PC-3 (cell line): ENCODE data around the gene FANCC. TPM values are rescaled to one million over a fixed set of nuclear protein-coding genes. Genes with fewer than 3 reads are reported as not detected.

Experiments
- ATAC-seq: fragments of 200-7000 bp; cut with Tn5 transposase; 2 replicates; pipeline ENCODE4 v1.9.1; 2020; ENCODE audit warnings: mild to moderate bottlenecking, moderate library complexity
- BruUV-seq: library from RNA; stranded (reverse); fragments of 400-500 nt; replicated peaks from 2 replicates; lab custom pipeline; 2021; lab: Mats Ljungman, UMichigan
- CTCF ChIA-PET: fragments of 300-600 bp; sonication (Branson Sonifier 250); formaldehyde crosslinking; loops from one replicate; lab custom pipeline; 2022; ENCODE audit warnings: antibody characterized with exemption; lab: Charles Lee
- POLR2A ChIA-PET: fragments of 300-600 bp; sonication (Branson Sonifier 250); formaldehyde crosslinking; loops from one replicate; lab custom pipeline; 2022; ENCODE audit warnings: antibody characterized with exemption; ENCODE audit not compliant: unreplicated experiment; lab: Charles Lee
- DNase-seq: peaks from one replicate; pipeline ENCODE4 v3.0.0-alpha.2; 2015
- H2AFZ ChIP-seq: fragments of 300-600 bp; sonication (generic); 2 replicates; pipeline ENCODE4 v1.6.0; 2016; ENCODE audit warnings: antibody characterized with exemption, low read length
- H3F3A ChIP-seq: fragments of 300-600 bp; sonication (generic); one replicate; pipeline ENCODE4 v1.6.0; 2017; ENCODE audit warnings: antibody characterized with exemption, low read length, control low read depth, mild to moderate bottlenecking; ENCODE audit not compliant: unreplicated experiment
- H3K27ac ChIP-seq: fragments of 300-600 bp; sonication (generic); 2 replicates; pipeline ENCODE4 v1.5.1; 2016; ENCODE audit warnings: mild to moderate bottlenecking, low read length
- H3K27me3 ChIP-seq: fragments of 300-600 bp; sonication (generic); 2 replicates; pipeline ENCODE4 v1.6.1; 2016; ENCODE audit warnings: low read length, mixed read lengths
- H3K36me3 ChIP-seq: fragments of 300-600 bp; sonication (generic); 2 replicates; pipeline ENCODE4 v1.6.1; 2016; ENCODE audit warnings: low read depth, mixed run types, low read length, mixed read lengths
- H3K4me1 ChIP-seq: fragments of 300-600 bp; sonication (generic); 2 replicates; pipeline ENCODE4 v1.5.1; 2016; ENCODE audit warnings: low read length; ENCODE audit not compliant: insufficient read depth
- H3K4me2 ChIP-seq: fragments of 300-600 bp; sonication (generic); 2 replicates; pipeline ENCODE4 v1.6.0; 2016; ENCODE audit warnings: low read length
- H3K4me3 ChIP-seq: fragments of 300-600 bp; sonication (generic); 2 replicates; pipeline ENCODE4 v1.5.1; 2016; ENCODE audit warnings: mild to moderate bottlenecking, low read length, mixed read lengths
- H3K79me2 ChIP-seq: fragments of 300-600 bp; sonication (generic); 2 replicates; pipeline ENCODE4 v1.6.1; 2017; ENCODE audit warnings: low read length, mixed read lengths
- H3K9ac ChIP-seq: fragments of 300-600 bp; sonication (generic); 2 replicates; pipeline ENCODE4 v1.6.0; 2016; ENCODE audit warnings: mild to moderate bottlenecking, low read length
- H3K9me2 ChIP-seq: fragments of 300-600 bp; sonication (generic); replicated peaks from 2 replicates; pipeline ENCODE4 v1.6.1; 2016; ENCODE audit warnings: mixed run types, low read length, mixed read lengths
- H3K9me3 ChIP-seq: fragments of 300-600 bp; sonication (generic); 2 replicates; pipeline ENCODE4 v1.6.1; 2016; ENCODE audit warnings: low read length, mixed read lengths
- H4K20me1 ChIP-seq: fragments of 300-600 bp; sonication (generic); 2 replicates; pipeline ENCODE4 v1.6.1; 2016; ENCODE audit warnings: low read length, mixed read lengths
- EZH2 ChIP-seq: fragments of 300-600 bp; sonication (generic); IDR thresholded peaks from one replicate; pipeline ENCODE4 v1.6.1; 2017; ENCODE audit warnings: antibody characterized with exemption, mild to moderate bottlenecking, low read length; ENCODE audit not compliant: unreplicated experiment
- EZH2phosphoT487 ChIP-seq: fragments of 300-600 bp; sonication (generic); IDR thresholded peaks from 2 replicates; pipeline ENCODE4 v1.6.1; 2018; ENCODE audit warnings: mild to moderate bottlenecking, antibody characterized with exemption, low read length, borderline replicate concordance
- intact Hi-C: fragments of 100-400 bp; cut with micrococcal nuclease; formaldehyde crosslinking; loops from 2 replicates; pipeline ENCODE4 v1.9.0; 2023
- total RNA-seq: library from RNA; depleted of rRNA; stranded (reverse); fragments of >200 nt; gene quantifications from 2 replicates; pipeline ENCODE4 v1.2.3, GENCODE V29; 2014
- TF ChIP-seq, protein P1 (sequence below): fragments of 300-600 bp; sonication (generic); conservative IDR thresholded peaks from 2 replicates; pipeline ENCODE4 v1.5.1; 2017; ENCODE audit warnings: antibody characterized with exemption, low read depth, mild to moderate bottlenecking, low read length

Gene FANCC
- total RNA-seq, 1 experiment from 2014 or later: 6.9 TPM

DNA sequence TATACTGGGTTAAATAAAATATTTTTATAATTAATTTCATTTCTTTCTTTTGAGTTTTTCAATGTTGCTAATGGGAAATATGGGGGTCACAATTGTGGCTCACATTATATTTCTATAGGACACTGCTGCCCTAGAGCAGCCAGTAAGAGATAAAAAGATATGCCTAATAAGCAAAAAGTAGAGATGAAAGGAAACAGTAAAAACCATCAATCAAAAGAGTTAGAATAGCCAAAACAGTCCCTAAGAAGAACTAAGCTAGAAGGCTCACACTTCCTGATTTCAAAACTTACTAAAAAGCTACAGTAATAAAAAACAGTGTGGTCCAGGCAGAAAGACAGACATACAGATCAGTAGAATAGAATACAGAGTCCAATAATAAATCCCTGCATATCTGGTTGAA, 104.4 kb downstream of the FANCC start:
- Histone ChIP-seq H3K36me3 (no peaks in the 10 kb centered on the region), H3K79me2 (no peaks in the 10 kb centered on the region), H3K9me2 (no peaks in the 10 kb centered on the region), H3K27ac (no peak overlapping the region), H3K27me3 (no peaks in the 10 kb centered on the region), H4K20me1 (no peaks in the 10 kb centered on the region), H2AFZ (no peak overlapping the region), H3K9ac (no peak overlapping the region), H3K4me3 (no peak overlapping the region), H3K9me3 (no peaks in the 10 kb centered on the region), H3F3A (no peaks in the 10 kb centered on the region), H3K4me1 (no peaks in the 10 kb centered on the region), H3K4me2 (no peak overlapping the region)
- intact Hi-C loops: no loop called here
- CTCF ChIA-PET: no interaction called here
- ATAC-seq (no peak), DNase-seq (no peak)
- TF ChIP-seq EZH2 (no peak), EZH2phosphoT487 (no peak)
- POLR2A ChIA-PET: no interaction called here
- no TSS peak for BruUV-seq

DNA sequence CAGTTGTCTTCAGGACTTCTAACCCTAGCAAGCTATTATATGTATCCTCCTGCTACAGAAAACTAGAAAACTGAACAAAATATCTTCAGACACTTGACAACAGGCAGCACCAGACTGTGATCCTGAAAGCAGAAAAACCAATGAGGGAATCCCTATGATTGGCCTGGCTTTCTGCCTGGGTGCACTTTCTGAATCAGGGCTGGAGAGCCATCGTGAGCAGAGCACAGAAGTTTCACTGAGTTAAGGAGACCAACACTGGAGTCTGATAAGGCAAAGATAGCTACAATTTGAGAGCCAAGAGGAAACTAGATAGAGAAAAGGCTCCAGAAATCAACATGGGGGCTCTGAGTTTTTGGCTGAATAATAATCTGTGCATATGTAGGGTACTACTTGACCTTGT, 106.5 kb downstream of the FANCC start:
- H3K27me3 ChIP-seq: no peaks in the 10 kb centered on the region
- no peaks in the 10 kb centered on the region for H3K4me1 ChIP-seq
- no peaks in the 10 kb centered on the region for H3K79me2 ChIP-seq
- H3K36me3 ChIP-seq: no peaks in the 10 kb centered on the region
- H4K20me1 ChIP-seq: no peaks in the 10 kb centered on the region
- CTCF ChIA-PET: no interaction called here
- no peak overlapping the region for H3K4me3 ChIP-seq
- no peaks in the 10 kb centered on the region for H3K9me3 ChIP-seq
- H3K9ac ChIP-seq: no peak overlapping the region
- H3F3A ChIP-seq: no peaks in the 10 kb centered on the region
- H2AFZ ChIP-seq: no peak overlapping the region
- H3K4me2 ChIP-seq: no peak overlapping the region
- H3K27ac ChIP-seq: no peak overlapping the region
- POLR2A ChIA-PET: no interaction called here
- intact Hi-C loops: no loop called here
- no peaks in the 10 kb centered on the region for H3K9me2 ChIP-seq
- ATAC-seq (no peak), DNase-seq (no peak)
- TF ChIP-seq, protein P1, sequence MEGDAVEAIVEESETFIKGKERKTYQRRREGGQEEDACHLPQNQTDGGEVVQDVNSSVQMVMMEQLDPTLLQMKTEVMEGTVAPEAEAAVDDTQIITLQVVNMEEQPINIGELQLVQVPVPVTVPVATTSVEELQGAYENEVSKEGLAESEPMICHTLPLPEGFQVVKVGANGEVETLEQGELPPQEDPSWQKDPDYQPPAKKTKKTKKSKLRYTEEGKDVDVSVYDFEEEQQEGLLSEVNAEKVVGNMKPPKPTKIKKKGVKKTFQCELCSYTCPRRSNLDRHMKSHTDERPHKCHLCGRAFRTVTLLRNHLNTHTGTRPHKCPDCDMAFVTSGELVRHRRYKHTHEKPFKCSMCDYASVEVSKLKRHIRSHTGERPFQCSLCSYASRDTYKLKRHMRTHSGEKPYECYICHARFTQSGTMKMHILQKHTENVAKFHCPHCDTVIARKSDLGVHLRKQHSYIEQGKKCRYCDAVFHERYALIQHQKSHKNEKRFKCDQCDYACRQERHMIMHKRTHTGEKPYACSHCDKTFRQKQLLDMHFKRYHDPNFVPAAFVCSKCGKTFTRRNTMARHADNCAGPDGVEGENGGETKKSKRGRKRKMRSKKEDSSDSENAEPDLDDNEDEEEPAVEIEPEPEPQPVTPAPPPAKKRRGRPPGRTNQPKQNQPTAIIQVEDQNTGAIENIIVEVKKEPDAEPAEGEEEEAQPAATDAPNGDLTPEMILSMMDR: no peak
- no peak for TF ChIP-seq EZH2phosphoT487
- no peak for TF ChIP-seq EZH2
- no TSS peak for BruUV-seq

DNA sequence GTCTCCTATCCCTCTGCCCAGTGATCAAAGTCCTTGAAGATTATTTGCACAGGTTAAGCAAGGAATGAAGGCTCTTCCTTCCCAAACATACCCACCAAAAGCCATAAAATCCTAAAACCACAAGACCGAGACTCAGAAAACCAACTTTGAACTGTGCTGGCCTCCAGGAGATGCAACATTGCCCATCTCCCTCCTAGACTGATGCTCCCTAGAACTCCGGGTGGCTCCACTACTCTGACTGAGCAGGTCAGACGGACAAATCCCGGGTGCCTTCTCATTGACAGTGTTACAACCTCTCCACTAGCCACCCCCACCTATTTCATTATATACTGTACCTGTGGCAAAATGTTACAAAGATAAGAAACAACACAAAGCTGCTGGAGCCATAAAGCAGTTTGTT, 110.1 kb downstream of the FANCC start:
- DNase-seq (no peak), ATAC-seq (no peak)
- Histone ChIP-seq H2AFZ (no peak overlapping the region), H4K20me1 (no peaks in the 10 kb centered on the region), H3K27ac (no peak overlapping the region), H3K9me3 (no peaks in the 10 kb centered on the region), H3K36me3 (no peaks in the 10 kb centered on the region), H3K4me1 (no peaks in the 10 kb centered on the region), H3K79me2 (no peaks in the 10 kb centered on the region), H3K4me2 (no peak overlapping the region), H3K9ac (no peak overlapping the region), H3K27me3 (no peaks in the 10 kb centered on the region), H3K9me2 (no peaks in the 10 kb centered on the region), H3K4me3 (no peak overlapping the region), H3F3A (no peaks in the 10 kb centered on the region)
- ChIA-PET POLR2A (no interaction called here), CTCF (no interaction called here)
- intact Hi-C loops: no loop called here
- TF ChIP-seq, protein P1: no peak
- TF ChIP-seq EZH2phosphoT487 (no peak), EZH2 (no peak)
- no TSS peak for BruUV-seq
